C4-2B (cell line): ENCODE results near the gene PCDHA1.

Experiments
- CTCF ChIP-seq: fragments of 450-650 bp; conservative IDR thresholded peaks from 2 replicates; pipeline ENCODE4 v1.5.1; 2017; ENCODE audit warnings: mild to moderate bottlenecking
- ZFX ChIP-seq: fragments of 450-650 bp; IDR thresholded peaks from 2 replicates; pipeline ENCODE4 v1.6.1; 2017

GRCh38 chr5:140964356-140964755, 178.4 kb downstream of the PCDHA1 start:
- TF ChIP-seq CTCF = no peak
- no peak for TF ChIP-seq ZFX
